ENCODE results near the gene SLC16A1.

- TF ChIP-seq POLR2A (IDR thresholded peaks at IDR 0.05) (no peak), CTCF (IDR thresholded peaks at IDR 0.05) (no peak)
Observed at GRCh38 chr1:112974646-112975045, 18.6 kb upstream of the SLC16A1 start.

Data from right lobe of liver (tissue), 4 donors.